Calu3 (cell line): ENCODE results near the gene RSU1. TPM values are rescaled to one million over a fixed set of nuclear protein-coding genes. Genes with fewer than 3 reads are reported as not detected.

Experiments used
- BruUV-seq: library from RNA; stranded (reverse); fragments of 400-500 nt; replicated peaks from 2 replicates; lab custom pipeline; 2021; lab: Mats Ljungman, UMichigan
- CTCF ChIA-PET: fragments of 300-600 bp; sonication (Branson Sonifier 250); formaldehyde crosslinking; loops from one replicate; lab custom pipeline; 2022; ENCODE audit warnings: antibody characterized with exemption; lab: Charles Lee
- DNase-seq: peaks from one replicate; pipeline ENCODE4 v3.0.0; 2022
- H3K27ac Mint-ChIP-seq: one replicate; pipeline ENCODE4 v1.8.0; 2022; ENCODE audit warnings: mixed read lengths; ENCODE audit not compliant: unreplicated experiment
- H3K27me3 Mint-ChIP-seq: one replicate; pipeline ENCODE4 v1.8.0; 2022; ENCODE audit warnings: mixed read lengths; ENCODE audit not compliant: unreplicated experiment
- H3K36me3 Mint-ChIP-seq: one replicate; pipeline ENCODE4 v1.8.0; 2022; ENCODE audit warnings: mild to moderate bottlenecking, moderate library complexity, mixed read lengths; ENCODE audit not compliant: insufficient read depth, unreplicated experiment
- H3K4me1 Mint-ChIP-seq: one replicate; pipeline ENCODE4 v1.8.0; 2022; ENCODE audit warnings: mild to moderate bottlenecking, low read depth, mixed read lengths; ENCODE audit not compliant: unreplicated experiment
- H3K4me3 Mint-ChIP-seq: one replicate; pipeline ENCODE4 v1.8.0; 2022; ENCODE audit warnings: mild to moderate bottlenecking, low read depth, moderate library complexity, mixed read lengths; ENCODE audit not compliant: unreplicated experiment
- H3K9me3 Mint-ChIP-seq: one replicate; pipeline ENCODE4 v1.8.0; 2022; ENCODE audit warnings: low read depth, mixed read lengths; ENCODE audit not compliant: unreplicated experiment
- CTCF ChIP-seq: fragments of 200-600 bp; IDR thresholded peaks from one replicate; pipeline ENCODE4 v1.8.0; 2022; ENCODE audit warnings: antibody characterized with exemption; ENCODE audit not compliant: unreplicated experiment
- intact Hi-C: fragments of 100-400 bp; cut with micrococcal nuclease; formaldehyde crosslinking; loops from one replicate; pipeline ENCODE4 v1.10.0; 2022; ENCODE audit not compliant: unreplicated experiment
- total RNA-seq: library from RNA; stranded (reverse); gene quantifications from 2 replicates; pipeline ENCODE4 v1.2.3, GENCODE V29; 2022

The RSU1 gene
- total RNA-seq, 1 experiment from 2014 or later = 56.8 TPM

GRCh38 chr10:16583382-16583781 is 233.8 kb downstream of the RSU1 start:
- CTCF ChIA-PET = interaction anchor here (0.6 kb wide), 1 partner anchor 62 kb away, joined by 3 read pairs; no protein-coding TSS in a partner anchor
- no peak for DNase-seq
- no TSS peak for BruUV-seq

DNA sequence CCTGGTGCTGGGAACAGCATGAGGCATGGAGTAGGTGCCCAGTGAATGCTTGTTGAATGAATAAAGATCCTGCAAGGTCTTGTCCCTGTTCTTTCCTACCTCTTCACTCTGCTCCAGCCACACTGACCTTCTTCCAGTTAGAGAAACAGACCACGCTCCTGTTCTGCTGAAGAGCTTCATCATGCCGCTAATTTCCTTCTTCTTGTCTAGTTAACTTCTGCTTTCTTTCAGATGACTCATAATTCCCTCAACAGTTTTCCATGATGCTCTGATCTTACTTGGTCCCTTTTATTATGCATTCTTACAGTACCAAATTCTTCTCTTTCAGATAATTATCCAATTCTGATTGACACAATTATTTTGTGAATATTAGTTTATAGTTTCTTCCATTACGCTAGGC is 236.0 kb downstream of the RSU1 start:
- TF ChIP-seq CTCF = no peak
- Mint-ChIP-seq H3K27ac (no peak overlapping the region), H3K36me3 (no peaks in the 10 kb centered on the region), H3K4me1 (no peaks in the 10 kb centered on the region), H3K4me3 (no peak overlapping the region), H3K27me3 (peaks cover 14% of the 10 kb centered on the region), H3K9me3 (no peaks in the 10 kb centered on the region)
- CTCF ChIA-PET = no interaction called here
- DNase-seq = no peak
- intact Hi-C loops = no loop called here
- no TSS peak for BruUV-seq

More at GRCh38 chr10:16583382-16583781, 233.8 kb downstream of the RSU1 start:
- Mint-ChIP-seq H3K36me3 (no peaks in the 10 kb centered on the region), H3K27ac (no peak overlapping the region), H3K4me1 (no peaks in the 10 kb centered on the region), H3K4me3 (no peak overlapping the region), H3K27me3 (peaks cover 14% of the 10 kb centered on the region), H3K9me3 (no peaks in the 10 kb centered on the region)
- intact Hi-C loops = no loop called here
- TF ChIP-seq CTCF = no peak

DNA sequence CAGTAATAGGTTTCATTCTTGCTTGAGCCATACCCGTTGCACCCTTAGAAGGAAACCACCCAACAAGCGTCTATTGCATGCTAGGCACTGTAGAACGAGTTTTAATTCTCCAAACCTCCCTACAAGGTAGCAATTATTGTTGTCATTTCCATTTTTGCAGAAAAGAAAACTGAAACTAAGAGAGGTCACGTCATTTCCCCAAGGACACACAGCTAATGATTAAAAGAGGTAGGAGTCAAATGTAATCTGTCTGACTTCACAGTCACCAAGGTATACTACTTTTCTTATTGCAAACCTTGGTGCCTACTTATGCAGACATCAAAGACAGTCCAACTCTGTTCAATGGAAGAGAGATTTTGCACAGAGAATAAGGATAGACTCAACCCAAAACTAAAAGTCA is 246.5 kb downstream of the RSU1 start:
- H3K36me3 Mint-ChIP-seq = no peaks in the 10 kb centered on the region
- intact Hi-C loops = no loop called here
- H3K27me3 Mint-ChIP-seq = no peaks in the 10 kb centered on the region
- CTCF ChIA-PET = no interaction called here
- H3K27ac Mint-ChIP-seq = no peak overlapping the region
- no peak for TF ChIP-seq CTCF
- no peak for DNase-seq
- no peaks in the 10 kb centered on the region for H3K4me1 Mint-ChIP-seq
- H3K4me3 Mint-ChIP-seq = no peak overlapping the region
- H3K9me3 Mint-ChIP-seq = no peaks in the 10 kb centered on the region
- no TSS peak for BruUV-seq

DNA sequence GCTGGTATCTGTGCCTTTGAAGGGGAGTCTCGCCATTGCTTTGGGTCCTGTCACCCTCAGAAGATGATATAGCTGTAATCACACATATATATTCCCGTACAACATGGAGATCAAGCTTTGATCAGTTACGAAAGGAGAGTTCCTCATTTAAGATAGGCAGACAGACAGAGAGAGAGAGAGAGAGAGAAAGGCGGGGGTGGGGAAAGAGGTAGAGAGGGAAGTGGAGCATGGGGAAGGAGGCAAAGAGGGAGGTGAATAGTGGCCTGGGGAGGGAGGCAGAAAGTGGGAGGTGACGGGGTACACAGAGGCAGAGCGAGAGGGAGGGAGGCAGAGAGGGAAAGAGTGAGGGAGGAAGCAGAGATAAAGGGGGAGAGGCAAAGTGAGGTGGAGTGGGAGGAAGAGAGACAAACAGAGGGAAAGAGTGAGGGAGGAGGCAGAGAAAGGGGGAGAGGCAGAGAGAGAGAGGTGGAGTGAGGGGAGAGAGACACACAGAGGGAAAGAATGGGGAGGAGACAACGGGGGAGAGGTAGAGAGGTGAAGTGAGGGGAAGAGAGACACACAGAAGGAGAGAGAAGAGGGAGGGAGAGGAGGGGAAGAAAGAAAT is 250.9 kb downstream of the RSU1 start:
- Mint-ChIP-seq H3K27me3 (no peaks in the 10 kb centered on the region), H3K36me3 (no peaks in the 10 kb centered on the region), H3K4me3 (no peak overlapping the region), H3K9me3 (no peaks in the 10 kb centered on the region), H3K4me1 (no peaks in the 10 kb centered on the region), H3K27ac (no peak overlapping the region)
- CTCF ChIA-PET = no interaction called here
- BruUV-seq = no TSS peak
- DNase-seq = no peak
- intact Hi-C loops = no loop called here
- TF ChIP-seq CTCF = no peak
